Measurements from ENCODE around the gene AGBL5. TPM values are rescaled to one million over a fixed set of nuclear protein-coding genes. Genes with fewer than 3 reads are reported as not detected.

The AGBL5 gene
- total RNA-seq, 1 experiment from 2014 or later = 40.0 TPM

DNA sequence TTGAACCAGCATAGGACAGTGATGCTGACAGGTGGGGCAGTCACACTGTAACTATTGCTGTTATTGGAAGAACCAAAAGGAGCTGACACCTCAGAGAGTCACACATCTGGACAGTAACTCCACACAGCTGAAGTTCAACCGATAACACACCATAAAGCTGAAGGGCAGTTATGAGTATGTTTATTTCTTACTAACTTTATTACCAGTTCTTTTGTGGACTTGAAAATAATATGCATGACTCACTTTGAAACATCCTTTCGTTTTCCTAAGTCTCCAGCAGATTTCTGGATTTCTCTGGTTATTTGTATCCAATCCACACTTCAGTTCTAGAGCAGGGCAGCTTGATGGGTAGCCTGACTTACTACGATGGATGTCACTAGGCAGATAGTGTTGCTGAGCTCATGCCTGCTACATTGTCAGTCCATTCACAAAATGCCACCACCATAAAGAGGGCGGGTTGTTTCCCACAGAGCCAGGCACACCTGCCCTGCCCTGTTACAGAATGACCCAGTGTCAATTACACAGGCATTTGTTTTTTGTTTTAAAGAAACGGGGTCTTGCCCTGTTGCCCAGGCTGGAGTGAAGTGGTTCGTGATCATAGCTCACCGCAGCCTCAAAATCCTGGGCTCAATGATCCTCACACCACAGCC, 8.4 kb upstream of the AGBL5 start:
- CTCF ChIA-PET = no interaction called here
- no peaks in the 10 kb centered on the region for H3K27me3 ChIP-seq (ENCODE audit: insufficient read depth, low read length)
- RAD21 ChIA-PET (ENCODE audit: low non-redundant PET in 1 of 2, low total read pairs in 2 of 2, uncharacterized antibody in 2 of 2, unreplicated experiment in 2 of 2) = no interaction called here
- DNase-seq (ENCODE audit: low read depth, low spot score) (no peak), ATAC-seq (no peak)
- intact Hi-C loops (cut with micrococcal nuclease) = no loop called here
- no peak for TF ChIP-seq FOSL1 (IDR thresholded peaks at IDR 0.05; ENCODE audit: low read depth)
- TF ChIP-seq, protein P1, sequence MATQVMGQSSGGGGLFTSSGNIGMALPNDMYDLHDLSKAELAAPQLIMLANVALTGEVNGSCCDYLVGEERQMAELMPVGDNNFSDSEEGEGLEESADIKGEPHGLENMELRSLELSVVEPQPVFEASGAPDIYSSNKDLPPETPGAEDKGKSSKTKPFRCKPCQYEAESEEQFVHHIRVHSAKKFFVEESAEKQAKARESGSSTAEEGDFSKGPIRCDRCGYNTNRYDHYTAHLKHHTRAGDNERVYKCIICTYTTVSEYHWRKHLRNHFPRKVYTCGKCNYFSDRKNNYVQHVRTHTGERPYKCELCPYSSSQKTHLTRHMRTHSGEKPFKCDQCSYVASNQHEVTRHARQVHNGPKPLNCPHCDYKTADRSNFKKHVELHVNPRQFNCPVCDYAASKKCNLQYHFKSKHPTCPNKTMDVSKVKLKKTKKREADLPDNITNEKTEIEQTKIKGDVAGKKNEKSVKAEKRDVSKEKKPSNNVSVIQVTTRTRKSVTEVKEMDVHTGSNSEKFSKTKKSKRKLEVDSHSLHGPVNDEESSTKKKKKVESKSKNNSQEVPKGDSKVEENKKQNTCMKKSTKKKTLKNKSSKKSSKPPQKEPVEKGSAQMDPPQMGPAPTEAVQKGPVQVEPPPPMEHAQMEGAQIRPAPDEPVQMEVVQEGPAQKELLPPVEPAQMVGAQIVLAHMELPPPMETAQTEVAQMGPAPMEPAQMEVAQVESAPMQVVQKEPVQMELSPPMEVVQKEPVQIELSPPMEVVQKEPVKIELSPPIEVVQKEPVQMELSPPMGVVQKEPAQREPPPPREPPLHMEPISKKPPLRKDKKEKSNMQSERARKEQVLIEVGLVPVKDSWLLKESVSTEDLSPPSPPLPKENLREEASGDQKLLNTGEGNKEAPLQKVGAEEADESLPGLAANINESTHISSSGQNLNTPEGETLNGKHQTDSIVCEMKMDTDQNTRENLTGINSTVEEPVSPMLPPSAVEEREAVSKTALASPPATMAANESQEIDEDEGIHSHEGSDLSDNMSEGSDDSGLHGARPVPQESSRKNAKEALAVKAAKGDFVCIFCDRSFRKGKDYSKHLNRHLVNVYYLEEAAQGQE (IDR thresholded peaks at IDR 0.05; ENCODE audit: low read depth) = no peak
- no peak for TF ChIP-seq CBX3 (IDR thresholded peaks at IDR 0.05; ENCODE audit: low read depth)
- no peak for TF ChIP-seq POLR2A (IDR thresholded peaks at IDR 0.05; ENCODE audit: borderline replicate concordance, extremely low read depth, insufficient read depth, insufficient read length)
- no peak for TF ChIP-seq EGR1 (IDR thresholded peaks at IDR 0.05; ENCODE audit: low read depth)
- no peak for TF ChIP-seq SP1 (IDR thresholded peaks at IDR 0.05; ENCODE audit: low read depth)
- no peak for TF ChIP-seq RAD21 (IDR thresholded peaks at IDR 0.05; ENCODE audit: low read depth)
- TF ChIP-seq ELF1 (IDR thresholded peaks at IDR 0.05; ENCODE audit: borderline replicate concordance, low read depth) = no peak
- no peak for TF ChIP-seq ZFX (IDR thresholded peaks at IDR 0.05)
- TF ChIP-seq SIN3A (IDR thresholded peaks at IDR 0.05; ENCODE audit: low read depth) = no peak
- no peak for TF ChIP-seq TCF7L2 (IDR thresholded peaks at IDR 0.05; ENCODE audit: borderline replicate concordance, extremely low read depth, insufficient read depth, insufficient read length)
- no peak for TF ChIP-seq EZH2 (IDR thresholded peaks at IDR 0.05)
- TF ChIP-seq ZNF274 (IDR thresholded peaks at IDR 0.05; ENCODE audit: low read depth, low read length) = no peak
- TF ChIP-seq, protein P2, sequence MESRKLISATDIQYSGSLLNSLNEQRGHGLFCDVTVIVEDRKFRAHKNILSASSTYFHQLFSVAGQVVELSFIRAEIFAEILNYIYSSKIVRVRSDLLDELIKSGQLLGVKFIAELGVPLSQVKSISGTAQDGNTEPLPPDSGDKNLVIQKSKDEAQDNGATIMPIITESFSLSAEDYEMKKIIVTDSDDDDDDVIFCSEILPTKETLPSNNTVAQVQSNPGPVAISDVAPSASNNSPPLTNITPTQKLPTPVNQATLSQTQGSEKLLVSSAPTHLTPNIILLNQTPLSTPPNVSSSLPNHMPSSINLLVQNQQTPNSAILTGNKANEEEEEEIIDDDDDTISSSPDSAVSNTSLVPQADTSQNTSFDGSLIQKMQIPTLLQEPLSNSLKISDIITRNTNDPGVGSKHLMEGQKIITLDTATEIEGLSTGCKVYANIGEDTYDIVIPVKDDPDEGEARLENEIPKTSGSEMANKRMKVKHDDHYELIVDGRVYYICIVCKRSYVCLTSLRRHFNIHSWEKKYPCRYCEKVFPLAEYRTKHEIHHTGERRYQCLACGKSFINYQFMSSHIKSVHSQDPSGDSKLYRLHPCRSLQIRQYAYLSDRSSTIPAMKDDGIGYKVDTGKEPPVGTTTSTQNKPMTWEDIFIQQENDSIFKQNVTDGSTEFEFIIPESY (IDR thresholded peaks at IDR 0.05; ENCODE audit: extremely low read depth, insufficient replicate concordance, low read length) = no peak
- TF ChIP-seq, protein P3, sequence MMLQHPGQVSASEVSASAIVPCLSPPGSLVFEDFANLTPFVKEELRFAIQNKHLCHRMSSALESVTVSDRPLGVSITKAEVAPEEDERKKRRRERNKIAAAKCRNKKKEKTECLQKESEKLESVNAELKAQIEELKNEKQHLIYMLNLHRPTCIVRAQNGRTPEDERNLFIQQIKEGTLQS (IDR thresholded peaks at IDR 0.05) = no peak
- no peak overlapping the region for H3K4me3 ChIP-seq (replicated peaks in 1 of 2; ENCODE audit: low read depth in 1 of 2, low read length in 2 of 2)
- H3K79me2 ChIP-seq (ENCODE audit: insufficient read depth, low read length) = no peaks in the 10 kb centered on the region
- POLR2A ChIA-PET = interaction anchor here (0.6 kb wide), 1 partner anchor 32 kb away, joined by 3 read pairs; no protein-coding TSS in a partner anchor
- no peaks in the 10 kb centered on the region for H3K9me3 ChIP-seq (ENCODE audit: control insufficient read depth in 1 of 2, insufficient read depth in 1 of 2, low read depth in 1 of 2, low read length in 2 of 2)
- no peaks in the 10 kb centered on the region for H3K9me2 ChIP-seq (ENCODE audit: insufficient read depth)
- no peak overlapping the region for H2AFZ ChIP-seq (ENCODE audit: low read depth, low read length, poor library complexity, severe bottlenecking)
- H3K4me2 ChIP-seq (ENCODE audit: low read length) = no peak overlapping the region
- no peaks in the 10 kb centered on the region for H3K4me1 ChIP-seq (ENCODE audit: control insufficient read depth in 1 of 2, insufficient read depth in 2 of 2, low read length in 2 of 2)
- H3K9ac ChIP-seq (ENCODE audit: low read length) = no peak overlapping the region
- H3K36me3 ChIP-seq (ENCODE audit: control insufficient read depth in 1 of 2, insufficient read depth in 2 of 2, low read length in 2 of 2) = peaks cover 15 to 19% of the 10 kb centered on the region in 2 experiments; a peak in 3 of 4 replicates
- no peak overlapping the region for H3K27ac ChIP-seq (ENCODE audit: low read depth, low read length)
- peaks cover 5% of the 10 kb centered on the region; the same call in 1 of the 2 replicates for H4K20me1 ChIP-seq (ENCODE audit: insufficient read depth)
- BruUV-seq (replicated peaks) = no TSS peak

Data from HCT116 (cell line).